ENCODE measurements around the gene LRRC8B. TPM values are rescaled to one million over a fixed set of nuclear protein-coding genes. Genes with fewer than 3 reads are reported as not detected.

Gene LRRC8B
- polyA plus RNA-seq, 3 donors, result 10.5 to 10.6 (median 10.6) TPM

DNA sequence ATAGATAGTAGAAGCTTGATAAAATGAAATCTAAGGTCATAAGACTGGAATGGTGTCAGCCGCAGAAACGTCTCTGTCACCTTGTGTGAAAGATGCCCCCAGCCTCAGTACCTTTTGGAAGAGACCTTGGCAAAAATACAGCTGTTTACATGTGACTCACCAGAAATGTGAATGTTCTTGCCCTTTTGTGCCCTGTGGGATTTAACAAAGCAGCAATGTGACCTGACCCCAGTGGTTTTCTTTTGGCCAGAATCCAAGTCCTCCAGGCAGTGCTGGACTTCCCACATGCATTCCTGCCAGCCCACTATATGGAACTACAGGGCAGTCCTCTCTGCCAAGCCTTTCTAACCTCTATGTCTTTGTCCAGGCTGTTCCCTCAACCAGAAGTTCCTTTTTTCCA is 81.1 kb downstream of the LRRC8B start:
- DNase-seq (ENCODE audit: low read depth in 3 of 3, low spot score in 2 of 3), result no peak

DNA sequence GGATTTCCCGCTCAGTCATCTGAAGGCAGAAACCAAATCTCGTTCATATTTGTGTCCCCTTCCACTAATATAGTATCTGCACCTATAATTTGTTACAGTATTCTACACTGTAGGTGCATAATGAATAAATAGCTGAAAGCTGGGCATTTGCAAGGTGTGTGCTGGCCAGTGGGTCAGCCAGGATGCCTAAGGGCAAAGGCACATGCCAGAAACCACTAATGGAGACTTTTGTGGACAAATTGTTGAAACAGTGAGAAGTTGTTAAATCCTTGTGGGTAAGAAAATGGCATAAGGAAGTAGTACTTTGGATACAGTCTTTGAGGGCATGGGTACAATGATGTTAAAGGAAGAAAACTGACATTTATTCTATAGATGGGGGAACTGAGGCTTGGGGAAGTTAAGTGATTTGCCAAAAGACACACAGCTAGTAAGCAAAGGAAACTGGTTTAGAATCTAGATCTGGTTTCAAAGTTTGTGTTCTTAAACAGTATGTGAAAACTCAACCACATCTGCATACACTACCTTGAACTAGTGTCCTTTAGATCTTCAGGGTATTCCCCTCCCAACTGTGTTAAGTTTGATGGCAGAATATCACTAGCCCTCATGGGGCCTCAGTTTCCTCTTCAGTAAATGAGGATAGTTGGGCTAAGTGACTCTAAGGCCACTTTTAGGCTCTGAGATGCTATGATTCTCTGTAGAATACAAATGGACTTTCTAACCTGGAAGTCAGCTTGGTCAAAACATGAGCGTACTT is 81.8 kb downstream of the LRRC8B start:
- DNase-seq (ENCODE audit: low read depth in 3 of 3, low spot score in 2 of 3), result no peak

GRCh38 chr1:89607156-89607555 is 82.5 kb downstream of the LRRC8B start:
- DNase-seq (ENCODE audit: low read depth in 3 of 3, low spot score in 2 of 3), result no peak

DNA sequence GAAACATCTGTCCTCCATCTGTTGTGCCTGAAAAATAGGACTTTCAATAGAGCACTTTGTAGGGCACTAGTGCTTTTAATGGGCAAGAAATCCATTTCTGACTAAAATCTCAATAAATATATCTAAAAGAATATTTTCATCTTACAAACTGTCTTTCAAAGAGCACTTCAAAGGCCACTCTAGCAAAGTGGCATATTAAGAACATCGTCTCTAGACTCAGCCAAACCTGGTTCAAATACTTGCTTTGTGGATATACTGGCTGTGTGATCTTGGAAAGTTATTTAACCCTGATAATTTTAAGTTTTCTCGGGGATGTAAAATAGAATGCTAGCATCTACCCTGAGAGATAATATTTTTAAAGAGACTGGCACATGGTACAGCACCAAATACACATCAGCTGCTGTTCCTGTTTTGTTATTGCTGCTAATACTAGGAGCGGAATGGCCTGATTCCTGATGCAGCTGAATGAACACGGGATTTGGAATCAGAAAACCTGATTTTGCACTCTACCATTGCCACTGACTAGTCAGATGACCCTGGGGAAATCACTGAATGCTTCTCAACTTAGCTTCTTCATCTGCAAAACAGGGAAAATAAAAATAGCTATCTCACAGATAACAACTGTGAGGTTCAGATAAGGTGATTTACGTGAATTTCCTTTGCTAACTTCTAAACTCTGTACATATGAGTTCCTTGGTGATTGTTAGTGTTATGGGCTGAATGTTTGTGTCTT is 83.1 kb downstream of the LRRC8B start:
- no peak for DNase-seq (ENCODE audit: low read depth in 3 of 3, low spot score in 2 of 3)

- no peak for DNase-seq (ENCODE audit: low read depth in 3 of 3, low spot score in 2 of 3)
Observed at GRCh38 chr1:89608319-89608983, 83.8 kb downstream of the LRRC8B start.

- no peak for DNase-seq (ENCODE audit: low read depth in 3 of 3, low spot score in 2 of 3)
Observed at GRCh38 chr1:89608984-89609725, 84.5 kb downstream of the LRRC8B start.

DNA sequence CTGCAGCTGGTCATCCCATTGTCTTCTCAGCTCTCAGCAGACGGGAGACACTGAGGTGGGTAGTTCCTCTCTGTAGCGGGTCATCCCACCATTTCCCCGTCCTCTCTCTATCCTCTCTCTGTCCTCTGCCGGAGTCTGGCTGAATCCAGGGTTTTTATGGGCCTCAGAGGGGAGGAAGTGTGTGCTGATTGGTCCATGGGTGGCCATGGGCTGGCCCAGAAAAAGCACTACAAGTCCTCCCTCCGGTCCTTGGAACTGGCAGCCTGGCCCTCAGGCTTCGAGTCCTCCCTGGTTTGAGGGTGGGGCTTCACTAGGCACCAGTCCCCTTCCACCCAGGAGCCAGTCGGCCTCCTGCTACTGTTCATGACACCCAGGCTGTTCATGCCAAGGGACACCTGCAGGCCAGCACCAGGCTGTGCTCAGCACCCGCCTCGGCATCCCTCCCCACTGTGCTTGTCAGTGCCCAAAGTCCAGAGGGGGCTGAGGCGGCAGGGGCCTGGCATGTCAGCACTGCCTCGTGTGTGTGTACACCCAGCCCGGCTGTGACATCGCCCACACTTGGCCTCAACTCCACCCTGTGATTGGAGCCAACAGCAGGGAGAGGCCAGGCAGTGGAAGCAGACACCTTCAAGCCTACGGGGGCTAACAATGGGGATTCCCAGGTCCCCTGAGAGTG is 85.3 kb downstream of the LRRC8B start:
- no peak for DNase-seq (ENCODE audit: low read depth in 3 of 3, low spot score in 2 of 3)

DNA sequence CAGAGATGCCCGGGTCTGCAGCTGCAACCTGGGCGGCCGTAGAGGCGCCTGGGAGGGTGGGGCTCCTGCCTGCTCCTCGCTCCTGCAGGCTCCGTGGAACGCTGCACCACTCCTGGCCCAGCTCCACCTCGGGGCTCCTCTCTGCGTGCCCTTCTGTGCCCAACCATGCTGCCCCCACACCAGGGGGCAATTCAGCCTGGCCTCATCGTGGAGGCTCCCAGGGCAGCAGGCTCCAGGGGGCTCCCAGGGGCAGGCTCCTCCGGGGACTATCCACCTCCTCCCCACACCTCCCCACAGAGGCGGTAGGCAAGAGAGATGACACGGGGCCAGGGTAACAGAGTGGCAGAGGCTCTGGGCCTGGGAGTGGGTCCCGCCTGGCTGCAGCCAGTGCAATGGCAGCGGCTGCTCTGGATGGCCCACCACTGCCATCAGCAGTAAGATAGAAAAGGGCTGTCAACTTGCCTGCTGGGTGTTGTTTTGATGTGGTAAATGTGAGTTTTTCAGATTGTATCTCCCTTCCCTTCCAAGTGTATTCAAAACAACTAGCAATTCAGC is 85.9 kb downstream of the LRRC8B start:
- no peak for DNase-seq (ENCODE audit: low read depth in 3 of 3, low spot score in 2 of 3)

GRCh38 chr1:89611721-89612120 is 87.1 kb downstream of the LRRC8B start:
- DNase-seq (ENCODE audit: low read depth in 3 of 3, low spot score in 2 of 3), result no peak

GRCh38 chr1:89613928-89614327 is 89.3 kb downstream of the LRRC8B start:
- DNase-seq (ENCODE audit: low read depth in 3 of 3, low spot score in 2 of 3), result no peak

DNA sequence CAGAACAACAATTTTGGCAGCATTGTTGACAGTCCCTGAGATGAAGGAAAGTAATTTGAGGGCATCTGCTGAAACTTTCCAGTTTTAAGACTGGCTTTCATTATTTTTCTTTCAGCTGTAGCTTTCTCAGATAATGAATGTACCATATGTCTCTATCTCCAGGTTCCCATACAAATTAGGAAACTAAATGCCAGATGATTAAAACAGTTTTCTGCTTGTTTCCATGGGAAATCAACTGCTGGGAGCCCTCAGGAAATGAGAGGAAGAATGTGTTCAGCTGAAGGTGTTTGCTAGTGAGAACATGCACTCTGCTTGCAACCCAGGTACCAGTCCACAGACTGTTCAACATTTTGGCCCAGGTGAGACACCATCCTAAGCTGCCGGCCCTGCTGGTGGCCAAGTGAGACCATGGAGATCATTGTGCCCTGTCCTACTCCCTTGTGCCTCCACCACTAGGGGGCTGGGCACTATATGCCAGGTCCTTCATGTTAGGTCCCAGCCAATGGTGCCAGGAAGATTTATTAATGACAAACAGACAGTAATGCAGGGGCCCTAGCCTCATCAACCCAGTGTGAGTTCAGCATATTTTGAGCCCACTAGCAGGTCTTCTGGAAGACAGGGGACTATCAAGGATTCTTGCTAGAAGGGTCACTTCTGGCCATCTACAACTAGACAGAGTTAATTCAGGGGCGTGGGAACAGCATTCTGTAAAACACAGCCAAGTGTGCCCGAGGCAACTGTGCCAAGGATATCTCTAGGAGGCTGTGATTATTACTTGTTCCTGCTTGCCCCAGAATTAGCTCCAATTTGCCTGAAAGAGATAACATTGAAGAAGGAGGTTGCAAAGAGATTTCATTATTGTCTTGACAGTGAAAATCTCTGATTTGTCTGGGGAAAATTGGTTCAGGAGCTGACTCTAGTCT is 91.3 kb downstream of the LRRC8B start:
- DNase-seq (ENCODE audit: low read depth in 3 of 3, low spot score in 2 of 3), result no peak

GRCh38 chr1:89616844-89617627 is 92.4 kb downstream of the LRRC8B start:
- DNase-seq (ENCODE audit: low read depth in 3 of 3, low spot score in 2 of 3), result no peak

GRCh38 chr1:89620664-89621063 is 96.0 kb downstream of the LRRC8B start:
- no peak for DNase-seq (ENCODE audit: low read depth in 3 of 3, low spot score in 2 of 3)

GRCh38 chr1:89622895-89623294 is 98.3 kb downstream of the LRRC8B start:
- DNase-seq (ENCODE audit: low read depth in 3 of 3, low spot score in 2 of 3), result no peak

- DNase-seq (ENCODE audit: low read depth in 3 of 3, low spot score in 2 of 3), result no peak
Observed at GRCh38 chr1:89624314-89624713, 99.7 kb downstream of the LRRC8B start.

- DNase-seq (ENCODE audit: low read depth in 3 of 3, low spot score in 2 of 3), result no peak
Observed at GRCh38 chr1:89624715-89625323, 100.2 kb downstream of the LRRC8B start.

DNA sequence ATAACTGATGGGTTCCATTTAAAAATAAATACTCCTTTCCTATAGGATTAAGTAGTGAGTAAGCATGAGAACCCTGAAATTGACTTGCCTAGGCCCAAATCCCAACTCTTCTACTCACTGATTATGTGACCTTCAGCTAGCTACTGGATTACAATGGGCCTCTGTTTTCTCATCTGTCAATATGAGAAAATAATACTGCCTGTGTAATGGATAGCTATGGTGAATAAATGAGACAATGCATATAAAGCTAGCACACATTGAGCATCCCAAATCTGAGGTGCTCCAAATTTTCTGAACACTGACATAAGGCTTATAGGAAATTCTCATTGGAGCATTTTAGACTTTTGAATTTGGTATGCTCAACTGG is 103.0 kb downstream of the LRRC8B start:
- DNase-seq (ENCODE audit: low read depth in 3 of 3, low spot score in 2 of 3), result no peak

- DNase-seq (ENCODE audit: low read depth in 3 of 3, low spot score in 2 of 3), result no peak
Observed at GRCh38 chr1:89629146-89629545, 104.5 kb downstream of the LRRC8B start.
